ENCODE data around the gene EFCC1.
"Not testable (repeated sequence)": the region's sequence is repeated elsewhere in the genome, so short reads cannot be mapped to it uniquely, and the experiment has no call there.

Gene EFCC1

DNA sequence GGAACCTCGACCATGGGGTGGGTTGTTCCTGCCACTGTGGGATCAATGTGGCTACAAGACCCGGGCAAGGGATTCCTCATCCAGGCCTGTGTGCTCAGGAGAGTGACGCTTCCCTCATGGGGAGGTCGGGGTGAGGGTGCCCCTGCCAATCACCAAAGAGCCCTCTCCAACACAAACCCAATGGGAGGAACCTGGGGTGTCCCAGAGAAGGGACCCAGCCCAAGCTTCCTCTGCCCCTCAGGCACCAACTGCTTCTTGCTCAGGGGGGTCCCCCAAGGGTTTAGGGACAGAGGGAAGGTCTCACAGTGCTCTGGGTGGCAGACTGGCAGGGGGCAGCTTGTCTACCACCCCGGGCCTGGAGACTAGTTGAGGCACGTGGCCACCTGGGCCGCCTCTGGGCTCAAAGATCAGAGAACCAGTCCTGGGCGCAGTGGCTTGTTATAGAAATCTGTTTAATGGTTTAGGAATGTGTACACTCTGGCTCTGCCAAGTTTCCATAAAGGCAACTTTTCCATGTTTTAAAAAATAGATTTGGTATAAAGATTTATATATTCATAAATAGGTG, 86.1 kb downstream of the EFCC1 start:
- DNase-seq (ENCODE audit: low read depth) = no peak
- TF ChIP-seq, protein P1, sequence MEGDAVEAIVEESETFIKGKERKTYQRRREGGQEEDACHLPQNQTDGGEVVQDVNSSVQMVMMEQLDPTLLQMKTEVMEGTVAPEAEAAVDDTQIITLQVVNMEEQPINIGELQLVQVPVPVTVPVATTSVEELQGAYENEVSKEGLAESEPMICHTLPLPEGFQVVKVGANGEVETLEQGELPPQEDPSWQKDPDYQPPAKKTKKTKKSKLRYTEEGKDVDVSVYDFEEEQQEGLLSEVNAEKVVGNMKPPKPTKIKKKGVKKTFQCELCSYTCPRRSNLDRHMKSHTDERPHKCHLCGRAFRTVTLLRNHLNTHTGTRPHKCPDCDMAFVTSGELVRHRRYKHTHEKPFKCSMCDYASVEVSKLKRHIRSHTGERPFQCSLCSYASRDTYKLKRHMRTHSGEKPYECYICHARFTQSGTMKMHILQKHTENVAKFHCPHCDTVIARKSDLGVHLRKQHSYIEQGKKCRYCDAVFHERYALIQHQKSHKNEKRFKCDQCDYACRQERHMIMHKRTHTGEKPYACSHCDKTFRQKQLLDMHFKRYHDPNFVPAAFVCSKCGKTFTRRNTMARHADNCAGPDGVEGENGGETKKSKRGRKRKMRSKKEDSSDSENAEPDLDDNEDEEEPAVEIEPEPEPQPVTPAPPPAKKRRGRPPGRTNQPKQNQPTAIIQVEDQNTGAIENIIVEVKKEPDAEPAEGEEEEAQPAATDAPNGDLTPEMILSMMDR (IDR thresholded peaks at IDR 0.05; ENCODE audit: control insufficient read depth, extremely low read depth, insufficient read depth) = no peak

DNA sequence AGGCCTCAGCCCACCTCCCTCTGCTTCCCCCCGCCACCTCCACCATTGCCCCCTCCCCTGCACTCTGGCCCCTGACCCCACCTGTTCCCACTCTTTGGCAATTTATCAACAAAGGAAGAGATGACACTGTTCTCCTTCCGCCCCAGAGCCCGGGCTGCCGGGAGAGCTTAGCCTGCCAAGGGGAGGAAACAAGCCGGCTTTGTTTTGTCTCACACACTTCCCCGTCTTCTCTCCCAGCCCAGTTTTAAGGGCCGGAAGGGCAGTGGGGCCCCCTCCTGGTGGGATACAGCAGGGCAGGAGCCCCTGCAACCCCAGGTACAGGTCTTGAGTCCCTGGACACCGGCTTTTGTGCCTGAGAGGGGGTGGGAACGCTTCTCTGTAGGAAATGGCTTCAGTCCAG, 86.8 kb downstream of the EFCC1 start:
- H3K4me3 ChIP-seq (ENCODE audit: low read depth, low read length) = not testable (repeated sequence)
- peak; percentile 36 for DNase-seq (ENCODE audit: low read depth)

More for the DNA sequence above, 86.1 kb downstream of the EFCC1 start:
- no peak overlapping the region for H3K4me3 ChIP-seq (ENCODE audit: low read depth, low read length)

DNA sequence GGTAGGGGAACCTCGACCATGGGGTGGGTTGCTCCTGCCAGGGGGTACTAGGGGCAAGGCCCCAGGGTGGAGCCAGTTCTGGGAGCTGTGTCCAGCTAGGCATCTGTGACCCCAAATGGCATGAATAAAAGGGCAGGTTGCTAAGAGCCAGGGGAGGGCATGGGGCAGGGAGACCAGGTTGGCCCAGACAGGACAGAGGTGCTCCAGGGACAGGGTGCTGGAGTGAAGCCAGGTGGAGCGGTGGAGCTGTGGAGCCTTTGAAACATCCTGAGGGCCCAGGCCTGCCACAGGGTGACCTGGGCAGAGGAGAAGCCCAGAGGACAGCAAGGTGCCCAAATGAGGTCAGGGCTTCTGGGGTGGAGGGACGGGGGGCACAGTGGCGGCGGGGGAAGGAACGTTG, 87.2 kb downstream of the EFCC1 start:
- H3K4me3 ChIP-seq (ENCODE audit: low read depth, low read length); DNase-seq (ENCODE audit: low read depth): not testable (repeated sequence)

All from LNCaP clone FGC (cell line).